HG03378 (cell line): ENCODE measurements around the gene TEDC2.
A peak's percentile ranks its signal among the peaks of the same experiment; 100 is the strongest.

Experiments
- ATAC-seq: cut with Tn5 transposase; IDR thresholded peaks from one replicate; pipeline ENCODE4 v1.9.1; 2021; ENCODE audit warnings: mild to moderate bottlenecking, moderate library complexity; ENCODE audit not compliant: unreplicated experiment

The TEDC2 gene

GRCh38 chr16:2492292-2492691 lies 32.4 kb downstream of the TEDC2 start:
- no peak for ATAC-seq

GRCh38 chr16:2493605-2494004 lies 33.7 kb downstream of the TEDC2 start:
- no peak for ATAC-seq

GRCh38 chr16:2494616-2495015 lies 34.7 kb downstream of the TEDC2 start:
- ATAC-seq: no peak

GRCh38 chr16:2495041-2495440 lies 35.1 kb downstream of the TEDC2 start:
- ATAC-seq: no peak

- no peak for ATAC-seq
These were observed 36.6 kb downstream of the TEDC2 start for GRCh38 chr16:2496223-2497115.

GRCh38 chr16:2497116-2497630 lies 37.3 kb downstream of the TEDC2 start:
- no peak for ATAC-seq

- ATAC-seq: no peak
These were observed 38.0 kb downstream of the TEDC2 start for GRCh38 chr16:2497695-2498484.

GRCh38 chr16:2498531-2499253 lies 38.8 kb downstream of the TEDC2 start:
- ATAC-seq: no peak

GRCh38 chr16:2499454-2499853 lies 39.5 kb downstream of the TEDC2 start:
- no peak for ATAC-seq

GRCh38 chr16:2499890-2500429 lies 40.1 kb downstream of the TEDC2 start:
- ATAC-seq: no peak

- ATAC-seq: no peak
These were observed 40.6 kb downstream of the TEDC2 start for GRCh38 chr16:2500430-2500917.

GRCh38 chr16:2500918-2501750 lies 41.2 kb downstream of the TEDC2 start:
- ATAC-seq: no peak

GRCh38 chr16:2501946-2502895 lies 42.3 kb downstream of the TEDC2 start:
- ATAC-seq: no peak

- no peak for ATAC-seq
These were observed 45.8 kb downstream of the TEDC2 start for GRCh38 chr16:2505695-2506094.

- peak; percentile 44 for ATAC-seq
These were observed 47.2 kb downstream of the TEDC2 start for GRCh38 chr16:2507052-2507659.

- no peak for ATAC-seq
These were observed 47.8 kb downstream of the TEDC2 start for GRCh38 chr16:2507665-2508064.

- ATAC-seq: no peak
These were observed 49.0 kb downstream of the TEDC2 start for GRCh38 chr16:2508722-2509400.
